Measurements from ENCODE around the gene VPS45.
"Not testable (repeated sequence)": the region's sequence is repeated elsewhere in the genome, so short reads cannot be mapped to it uniquely, and the experiment has no call there.

- TF ChIP-seq CTCF, EP300, POLR2A (IDR thresholded peaks at IDR 0.05): not testable (repeated sequence)
Measured at GRCh38 chr1:150055507-150055906, 12.1 kb upstream of the VPS45 start.

Data from tibial nerve (tissue), 4 donors.